HG03280 (cell line): Measurements from ENCODE around the gene MARCHF6.
"Not testable (repeated sequence)": the region's sequence is repeated elsewhere in the genome, so short reads cannot be mapped to it uniquely, and the experiment has no call there.

ENCODE experiments used
- ATAC-seq: cut with Tn5 transposase; IDR thresholded peaks from one replicate; pipeline ENCODE4 v1.9.1; 2021; ENCODE audit warnings: mild to moderate bottlenecking, moderate library complexity; ENCODE audit not compliant: unreplicated experiment

The MARCHF6 gene

GRCh38 chr5:10353241-10354047, at the start of gene MARCHF6:
TSS of gene MARCHF6 (plus strand) at chr5:10353695. CDS start at chr5:10353899, 204 bp downstream.
- peak; percentile 88 for ATAC-seq

- ATAC-seq = no peak
These were observed 49.8 kb upstream of the MARCHF6 start for GRCh38 chr5:10303699-10304170.

GRCh38 chr5:10304932-10305331, 48.6 kb upstream of the MARCHF6 start:
- ATAC-seq = no peak

GRCh38 chr5:10306114-10306513, 47.4 kb upstream of the MARCHF6 start:
- ATAC-seq = no peak

- ATAC-seq = no peak
These were observed 46.7 kb upstream of the MARCHF6 start for GRCh38 chr5:10306806-10307205.

GRCh38 chr5:10307206-10308148, 46.0 kb upstream of the MARCHF6 start, which contains the start of gene CMBL:
TSS of gene CMBL (minus strand) at chr5:10307902. CDS start at chr5:10290762, 17,140 bp downstream.
- peak; percentile 75 for ATAC-seq

GRCh38 chr5:10308844-10309243, 44.7 kb upstream of the MARCHF6 start:
- ATAC-seq = no peak

- ATAC-seq = no peak
These were observed 43.3 kb upstream of the MARCHF6 start for GRCh38 chr5:10310066-10310779.

- ATAC-seq = not testable (repeated sequence)
These were observed 42.5 kb upstream of the MARCHF6 start for GRCh38 chr5:10310835-10311570.

GRCh38 chr5:10311595-10312425, 41.7 kb upstream of the MARCHF6 start:
- ATAC-seq = no peak

- ATAC-seq = no peak
These were observed 38.3 kb upstream of the MARCHF6 start for GRCh38 chr5:10315201-10315600.

GRCh38 chr5:10315824-10316509, 37.5 kb upstream of the MARCHF6 start:
- no peak for ATAC-seq

GRCh38 chr5:10317825-10318682, 35.4 kb upstream of the MARCHF6 start:
- ATAC-seq = no peak

- ATAC-seq = no peak
These were observed 34.2 kb upstream of the MARCHF6 start for GRCh38 chr5:10319202-10319851.

GRCh38 chr5:10320793-10321192, 32.7 kb upstream of the MARCHF6 start:
- ATAC-seq = no peak

GRCh38 chr5:10321882-10322281, 31.6 kb upstream of the MARCHF6 start:
- ATAC-seq = no peak
